PC-9 (cell line): ENCODE results near the gene WBP1.

Experiments
- CTCF ChIP-seq: fragments of 200-600 bp; sonication (generic); conservative IDR thresholded peaks from 2 replicates; pipeline ENCODE4 v1.6.1; 2017; ENCODE audit warnings: mixed run types, antibody characterized with exemption, mild to moderate bottlenecking, moderate library complexity
- EZH2 ChIP-seq: fragments of 200-600 bp; sonication (generic); IDR thresholded peaks from 2 replicates; pipeline ENCODE4 v1.8.0; 2017; ENCODE audit warnings: antibody characterized with exemption, low read depth

DNA sequence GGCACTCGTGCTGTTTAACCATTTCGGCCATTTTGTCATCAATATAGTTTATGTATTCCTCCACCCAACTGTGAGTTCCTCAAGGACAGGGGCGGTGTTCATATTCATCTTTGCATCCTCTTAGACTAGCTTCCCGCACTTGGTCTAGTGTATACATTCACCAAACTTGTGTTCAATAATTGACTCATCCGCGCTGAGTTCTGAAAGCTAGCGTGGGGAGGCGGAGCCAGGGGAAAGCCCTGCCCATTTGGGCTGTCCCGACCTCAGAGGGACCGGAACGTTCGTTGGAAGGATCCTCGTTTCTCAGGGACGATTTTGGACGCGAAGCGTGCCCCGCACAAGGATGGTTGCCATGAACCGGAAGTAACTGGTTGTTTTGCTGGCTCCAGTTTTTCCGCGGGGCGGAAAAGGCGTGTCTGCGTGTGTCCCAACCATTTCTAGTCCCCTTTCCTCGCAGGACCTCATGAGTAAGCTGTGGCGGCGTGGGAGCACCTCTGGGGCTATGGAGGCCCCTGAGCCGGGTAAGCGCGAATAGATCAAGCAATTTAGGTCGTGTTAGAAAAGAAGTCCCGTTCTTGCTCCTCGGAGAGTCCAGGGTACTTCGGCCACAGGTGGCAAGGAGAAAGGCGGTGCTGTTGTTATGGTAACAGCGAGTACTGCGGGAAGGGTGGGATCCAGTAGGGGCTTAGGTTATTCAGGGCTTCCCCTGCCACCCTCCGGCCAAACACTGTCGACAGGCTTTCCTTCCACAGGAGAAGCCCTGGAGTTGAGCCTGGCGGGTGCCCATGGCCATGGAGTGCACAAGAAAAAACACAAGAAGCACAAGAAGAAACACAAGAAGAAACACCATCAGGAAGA is 3.4 kb upstream of the WBP1 start, which contains the start of gene INO80B:
- TF ChIP-seq CTCF (no peak), EZH2 (no peak)
